K562 (cell line): ENCODE measurements around the gene PAQR4.

Source experiments
- ARID1B ChIP-seq: fragments of 450-650 bp; IDR thresholded peaks from 2 replicates; pipeline ENCODE4 v1.6.1; 2016; ENCODE audit warnings: antibody characterized with exemption, mild to moderate bottlenecking, inconsistent platforms
- HMG20B ChIP-seq: fragments of 250-450 bp; sonication (Bioruptor Pico); IDR thresholded peaks from 2 replicates; pipeline ENCODE4 v1.5.0; 2021; ENCODE audit warnings: mild to moderate bottlenecking
- ZKSCAN1 ChIP-seq: fragments of 150-350 bp; IDR thresholded peaks from 2 replicates; pipeline ENCODE4 v1.6.1; 2016; ENCODE audit warnings: low read depth, low read length
- TF ChIP-seq, protein P1 (sequence below): fragments of 450-650 bp; IDR thresholded peaks from 2 replicates; pipeline ENCODE4 v1.6.1; 2014; ENCODE audit warnings: low read depth, mild to moderate bottlenecking, moderate library complexity, borderline replicate concordance

DNA sequence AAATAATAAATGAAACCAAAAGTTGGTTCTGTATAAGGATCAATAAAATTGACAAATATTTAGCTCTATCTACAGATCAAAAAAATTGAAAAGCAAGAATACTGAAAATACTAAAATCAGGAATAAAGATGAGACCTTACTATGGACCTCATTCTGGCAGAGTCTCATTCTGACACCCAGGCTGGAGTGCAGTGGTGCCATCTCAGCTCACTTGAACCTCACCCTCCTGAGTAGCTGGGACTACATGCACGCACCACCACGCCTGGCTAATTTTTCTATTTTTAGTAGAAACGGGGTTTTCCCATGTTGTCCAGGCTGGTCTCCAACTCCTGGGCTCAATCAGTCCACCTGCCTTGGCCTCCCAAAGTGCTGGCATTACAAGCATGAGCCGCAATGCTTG lies 27.1 kb upstream of the PAQR4 start:
- no peak for TF ChIP-seq ZKSCAN1
- TF ChIP-seq HMG20B (CRISPR knock-in tag), result no peak
- TF ChIP-seq, protein P1, sequence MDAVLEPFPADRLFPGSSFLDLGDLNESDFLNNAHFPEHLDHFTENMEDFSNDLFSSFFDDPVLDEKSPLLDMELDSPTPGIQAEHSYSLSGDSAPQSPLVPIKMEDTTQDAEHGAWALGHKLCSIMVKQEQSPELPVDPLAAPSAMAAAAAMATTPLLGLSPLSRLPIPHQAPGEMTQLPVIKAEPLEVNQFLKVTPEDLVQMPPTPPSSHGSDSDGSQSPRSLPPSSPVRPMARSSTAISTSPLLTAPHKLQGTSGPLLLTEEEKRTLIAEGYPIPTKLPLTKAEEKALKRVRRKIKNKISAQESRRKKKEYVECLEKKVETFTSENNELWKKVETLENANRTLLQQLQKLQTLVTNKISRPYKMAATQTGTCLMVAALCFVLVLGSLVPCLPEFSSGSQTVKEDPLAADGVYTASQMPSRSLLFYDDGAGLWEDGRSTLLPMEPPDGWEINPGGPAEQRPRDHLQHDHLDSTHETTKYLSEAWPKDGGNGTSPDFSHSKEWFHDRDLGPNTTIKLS, result no peak
- TF ChIP-seq ARID1B, result no peak
